Bronchial epithelial cell (primary cell): ENCODE results near the gene KCNK1. TPM values are rescaled to one million over a fixed set of nuclear protein-coding genes. Genes with fewer than 3 reads are reported as not detected.
"Not testable (repeated sequence)": the region's sequence is repeated elsewhere in the genome, so short reads cannot be mapped to it uniquely, and the experiment has no call there.

Source experiments
- DNase-seq: peaks from one replicate; pipeline ENCODE4 v3.0.0-alpha.2; 2010; ENCODE audit warnings: low read depth
- FAIRE-seq: peaks from 2 replicates; lab custom pipeline; 2011; peaks lifted over from hg19 to GRCh38; lab: Jason Lieb, UNC
- H3K27me3 ChIP-seq: 2 replicates; pipeline ENCODE4 v1.5.1; 2011; ENCODE audit warnings: low read length; ENCODE audit not compliant: control insufficient read depth, insufficient read depth
- H3K36me3 ChIP-seq: 2 replicates; pipeline ENCODE4 v1.5.1; 2011; ENCODE audit warnings: low read length; ENCODE audit not compliant: control insufficient read depth, insufficient read depth
- H3K4me3 ChIP-seq: 2 replicates; pipeline ENCODE4 v1.5.1; 2011; ENCODE audit warnings: mild to moderate bottlenecking, low read depth, low read length, control low read depth
- total RNA-seq: library from RNA; depleted of rRNA; stranded (reverse); fragments of >200 nt; gene quantifications from 2 replicates; pipeline ENCODE4 v1.2.1, GENCODE V29; 2014
- TF ChIP-seq, protein P1 (sequence below): IDR thresholded peaks from 2 replicates; pipeline ENCODE4 v1.5.1; 2011; ENCODE audit warnings: mild to moderate bottlenecking, moderate library complexity, low read length, control low read depth, inconsistent platforms; ENCODE audit not compliant: insufficient read depth, severe bottlenecking

KCNK1 gene
- total RNA-seq, 1 donor from 2014 or later, result 25.8 TPM

DNA sequence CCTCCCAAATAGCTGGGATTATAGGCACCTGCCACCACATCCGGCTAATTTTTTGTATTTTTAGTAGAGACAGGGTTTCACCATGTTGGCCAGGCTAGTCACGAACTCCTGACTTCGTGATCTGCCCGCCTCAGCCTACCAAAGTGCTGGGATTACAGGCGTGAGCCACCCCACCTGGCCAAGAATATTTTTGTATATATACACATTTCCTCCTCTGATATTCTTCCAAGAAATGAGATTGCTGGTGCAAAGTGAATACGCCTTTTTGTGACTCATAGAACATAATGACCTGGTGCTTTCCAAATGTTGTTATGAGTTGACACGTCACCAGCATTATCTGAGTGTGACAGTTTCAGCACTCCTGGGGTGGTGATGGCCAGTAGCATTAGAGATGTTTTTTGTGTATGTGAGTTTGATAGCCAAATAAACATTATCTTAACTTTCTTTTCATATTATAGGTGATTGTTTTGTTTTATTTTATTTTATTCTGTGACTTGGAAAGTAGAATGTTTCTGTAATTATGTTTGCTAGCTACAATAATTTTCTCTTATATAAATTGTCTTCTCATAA, 54.9 kb downstream of the KCNK1 start:
- Histone ChIP-seq H3K4me3 (no peak overlapping the region), H3K27me3 (no peaks in the 10 kb centered on the region), H3K36me3 (peaks cover 10% of the 10 kb centered on the region)
- no peak for FAIRE-seq
- peak; percentile 92 for DNase-seq
- TF ChIP-seq, protein P1, sequence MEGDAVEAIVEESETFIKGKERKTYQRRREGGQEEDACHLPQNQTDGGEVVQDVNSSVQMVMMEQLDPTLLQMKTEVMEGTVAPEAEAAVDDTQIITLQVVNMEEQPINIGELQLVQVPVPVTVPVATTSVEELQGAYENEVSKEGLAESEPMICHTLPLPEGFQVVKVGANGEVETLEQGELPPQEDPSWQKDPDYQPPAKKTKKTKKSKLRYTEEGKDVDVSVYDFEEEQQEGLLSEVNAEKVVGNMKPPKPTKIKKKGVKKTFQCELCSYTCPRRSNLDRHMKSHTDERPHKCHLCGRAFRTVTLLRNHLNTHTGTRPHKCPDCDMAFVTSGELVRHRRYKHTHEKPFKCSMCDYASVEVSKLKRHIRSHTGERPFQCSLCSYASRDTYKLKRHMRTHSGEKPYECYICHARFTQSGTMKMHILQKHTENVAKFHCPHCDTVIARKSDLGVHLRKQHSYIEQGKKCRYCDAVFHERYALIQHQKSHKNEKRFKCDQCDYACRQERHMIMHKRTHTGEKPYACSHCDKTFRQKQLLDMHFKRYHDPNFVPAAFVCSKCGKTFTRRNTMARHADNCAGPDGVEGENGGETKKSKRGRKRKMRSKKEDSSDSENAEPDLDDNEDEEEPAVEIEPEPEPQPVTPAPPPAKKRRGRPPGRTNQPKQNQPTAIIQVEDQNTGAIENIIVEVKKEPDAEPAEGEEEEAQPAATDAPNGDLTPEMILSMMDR, result no peak

GRCh38 chr1:233670363-233670762, 56.5 kb downstream of the KCNK1 start:
- DNase-seq, H3K27me3 ChIP-seq, H3K4me3 ChIP-seq, FAIRE-seq: not testable (repeated sequence)
- peaks cover 10% of the 10 kb centered on the region for H3K36me3 ChIP-seq

DNA sequence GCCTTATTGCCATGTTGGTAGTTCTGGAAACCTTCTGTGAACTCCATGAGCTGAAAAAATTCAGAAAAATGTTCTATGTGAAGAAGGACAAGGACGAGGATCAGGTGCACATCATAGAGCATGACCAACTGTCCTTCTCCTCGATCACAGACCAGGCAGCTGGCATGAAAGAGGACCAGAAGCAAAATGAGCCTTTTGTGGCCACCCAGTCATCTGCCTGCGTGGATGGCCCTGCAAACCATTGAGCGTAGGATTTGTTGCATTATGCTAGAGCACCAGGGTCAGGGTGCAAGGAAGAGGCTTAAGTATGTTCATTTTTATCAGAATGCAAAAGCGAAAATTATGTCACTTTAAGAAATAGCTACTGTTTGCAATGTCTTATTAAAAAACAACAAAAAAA, 57.4 kb downstream of the KCNK1 start:
- TF ChIP-seq, protein P1, result no peak
- Histone ChIP-seq H3K4me3 (no peak overlapping the region), H3K27me3 (no peaks in the 10 kb centered on the region), H3K36me3 (peaks cover 10% of the 10 kb centered on the region)
- peak; percentile 32 for FAIRE-seq
- DNase-seq, result no peak

DNA sequence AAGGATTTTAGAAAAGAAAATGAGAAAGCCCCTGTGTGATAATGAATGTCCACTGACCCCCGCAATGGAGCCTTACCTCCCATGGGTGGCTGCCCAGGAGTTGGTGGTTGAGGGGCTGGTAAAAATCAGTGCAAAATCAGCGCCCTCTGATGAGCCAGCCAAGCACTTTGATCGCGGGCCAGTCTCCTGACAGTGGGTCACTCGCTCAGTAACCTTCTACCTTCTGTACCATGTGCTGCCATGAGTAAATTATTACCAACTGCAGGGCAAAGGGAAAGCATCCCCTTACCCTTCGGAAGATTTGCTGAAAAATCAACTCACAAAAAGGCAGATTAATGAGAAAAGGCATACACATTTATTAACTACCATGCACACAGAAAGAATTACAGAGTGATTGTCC, 58.8 kb downstream of the KCNK1 start:
- DNase-seq (no peak), FAIRE-seq (no peak)
- H3K27me3 ChIP-seq, result no peaks in the 10 kb centered on the region
- TF ChIP-seq, protein P1, result no peak
- peaks cover 9% of the 10 kb centered on the region for H3K36me3 ChIP-seq
- H3K4me3 ChIP-seq, result no peak overlapping the region

DNA sequence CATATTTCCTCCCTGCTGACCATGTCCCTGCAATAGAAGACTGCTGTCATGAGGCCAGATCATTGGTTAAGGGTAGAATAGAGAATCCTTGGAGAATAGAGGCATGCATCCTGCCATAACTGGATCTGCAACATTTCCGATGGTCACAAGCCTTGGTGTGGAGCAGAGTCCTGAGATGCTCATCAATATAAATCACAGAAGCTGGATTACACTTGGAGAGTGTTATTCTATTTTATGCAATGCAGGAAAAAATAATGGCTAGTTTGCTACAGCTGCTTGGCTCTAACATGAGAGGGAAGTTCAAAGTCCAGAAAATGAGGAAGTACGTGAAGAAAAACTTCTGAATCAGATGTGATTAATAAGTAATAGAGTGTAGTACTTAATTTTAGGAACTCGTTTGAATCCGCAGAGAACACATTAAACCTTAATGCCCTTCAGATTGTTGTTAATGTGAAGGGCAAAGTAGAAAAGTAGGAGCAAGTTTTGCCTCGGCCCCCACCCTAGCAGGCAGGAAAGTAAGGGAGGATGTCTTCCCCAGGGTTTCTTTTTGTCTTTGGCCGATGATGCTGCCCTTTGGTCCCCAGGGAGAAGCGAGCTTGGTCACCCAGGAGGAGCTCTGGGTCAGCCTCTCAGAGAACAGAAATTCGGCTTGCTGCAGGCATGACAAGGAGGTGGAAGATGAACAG, 59.5 kb downstream of the KCNK1 start:
- H3K36me3 ChIP-seq, result peaks cover 9% of the 10 kb centered on the region
- H3K27me3 ChIP-seq, result no peaks in the 10 kb centered on the region
- H3K4me3 ChIP-seq, result no peak overlapping the region
- FAIRE-seq, result no peak
- no peak for DNase-seq
- TF ChIP-seq, protein P1, result no peak

DNA sequence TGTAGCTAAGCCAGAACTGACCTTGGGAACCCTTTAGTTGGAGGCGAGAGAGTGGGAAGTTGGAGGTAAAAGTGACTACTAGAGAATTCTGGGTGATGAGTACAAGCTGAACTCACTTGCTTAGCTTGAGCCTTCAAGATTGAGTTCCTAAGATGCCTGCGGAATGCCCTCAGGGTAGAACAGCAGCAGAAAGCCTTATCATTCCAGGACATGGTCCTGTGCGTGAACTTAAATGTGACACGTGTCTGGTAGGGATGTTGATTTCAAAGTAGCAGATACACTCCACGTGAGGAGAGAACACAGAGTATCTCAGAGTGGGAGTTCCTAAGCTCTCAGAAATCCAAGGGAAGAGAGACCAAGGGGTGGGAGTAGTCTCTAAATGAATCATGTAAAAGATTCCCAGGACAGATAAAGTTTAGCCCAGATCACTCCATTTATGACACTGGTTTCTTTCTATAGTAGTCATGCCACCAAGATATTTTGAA, 60.1 kb downstream of the KCNK1 start:
- peaks cover 9% of the 10 kb centered on the region for H3K36me3 ChIP-seq
- FAIRE-seq, result no peak

More for the DNA sequence above, 60.1 kb downstream of the KCNK1 start:
- DNase-seq, result no peak
- Histone ChIP-seq H3K27me3 (no peaks in the 10 kb centered on the region), H3K4me3 (no peak overlapping the region)
- TF ChIP-seq, protein P1, result no peak
